Measurements from ENCODE around the gene ZNF200.
"Not testable (repeated sequence)": the region's sequence is repeated elsewhere in the genome, so short reads cannot be mapped to it uniquely, and the experiment has no call there.

The ZNF200 gene

DNA sequence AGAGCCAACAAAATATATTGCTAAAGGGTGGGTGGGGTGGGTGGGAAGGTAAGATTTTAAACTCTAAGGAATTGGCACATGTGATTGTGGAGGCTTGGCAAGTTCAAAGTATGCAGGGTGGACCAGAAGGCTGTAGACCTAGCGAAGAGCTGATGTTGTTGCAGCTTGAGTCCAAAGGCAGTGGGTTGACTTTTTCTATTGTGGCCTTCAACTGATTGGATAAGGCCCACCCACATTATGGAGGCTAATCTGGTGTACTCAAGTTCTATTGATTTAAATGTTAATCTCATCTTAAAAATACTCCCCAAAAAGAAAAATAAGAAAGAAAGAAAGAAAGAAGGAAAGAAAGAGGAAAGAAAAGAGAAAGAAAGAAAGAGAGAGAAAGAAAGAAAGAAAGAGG, 22.4 kb downstream of the ZNF200 start:
- Histone ChIP-seq H3K4me3 (ENCODE audit: low read depth, low read length) (no peak overlapping the region), H3K27me3 (peaks cover 30% of the 10 kb centered on the region), H3K36me3 (no peaks in the 10 kb centered on the region), H3K4me1 (no peaks in the 10 kb centered on the region), H3K9me3 (no peaks in the 10 kb centered on the region)
- no peak for DNase-seq
- no peak for TF ChIP-seq CTCF (IDR thresholded peaks at IDR 0.05; ENCODE audit: low read depth, low read length)

- H3K27me3 ChIP-seq: peaks cover 26% of the 10 kb centered on the region
- no peak overlapping the region for H3K4me3 ChIP-seq (ENCODE audit: low read depth, low read length)
- no peaks in the 10 kb centered on the region for H3K4me1 ChIP-seq
- no peak for DNase-seq
- H3K36me3 ChIP-seq: no peaks in the 10 kb centered on the region
- TF ChIP-seq CTCF (IDR thresholded peaks at IDR 0.05; ENCODE audit: low read depth, low read length): no peak
- H3K9me3 ChIP-seq: no peaks in the 10 kb centered on the region
Measured at GRCh38 chr16:3212006-3212405, 23.0 kb downstream of the ZNF200 start.

DNA sequence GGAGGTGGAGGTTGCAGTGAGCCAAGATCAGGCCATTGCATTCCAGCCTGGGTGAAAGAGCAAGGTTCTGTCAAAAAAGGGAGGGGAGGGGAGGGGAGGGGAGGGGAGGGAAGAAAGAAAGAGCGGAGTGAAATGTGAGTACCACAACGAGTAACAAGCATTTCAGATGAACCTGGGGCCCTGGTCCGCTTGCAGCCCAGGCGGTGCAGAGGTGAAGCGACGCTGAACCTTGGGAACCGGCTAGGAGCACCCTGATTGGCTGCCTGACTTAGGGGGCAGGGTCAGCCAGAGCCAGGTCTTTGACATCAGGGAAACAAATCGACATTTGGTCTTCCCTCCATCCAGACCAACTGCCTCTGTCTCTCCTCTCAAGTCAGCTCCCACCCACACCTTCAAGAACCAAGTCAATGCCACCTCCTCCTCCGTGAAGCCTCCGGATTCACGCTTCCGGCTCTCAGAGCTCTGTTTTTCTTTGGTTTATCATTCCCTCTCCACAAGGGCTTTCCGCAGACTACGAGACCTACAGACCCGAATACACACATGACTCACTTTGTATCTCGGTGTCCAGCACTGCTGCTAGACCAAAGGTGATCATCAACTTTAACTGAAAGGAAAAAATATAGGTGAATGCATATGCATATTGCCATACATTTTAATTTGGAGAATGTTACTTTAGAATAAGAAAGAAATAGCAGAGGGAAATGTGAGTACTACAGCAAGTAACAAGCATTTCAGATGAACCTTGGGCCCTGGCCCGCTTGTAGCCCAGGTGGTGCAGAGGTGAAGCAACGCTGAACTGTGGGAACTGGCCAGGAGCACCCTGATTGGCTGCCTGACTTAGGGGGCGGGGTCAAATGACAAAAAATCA, 27.6 kb downstream of the ZNF200 start:
- TF ChIP-seq CTCF (IDR thresholded peaks at IDR 0.05; ENCODE audit: low read depth, low read length): no peak
- no peak overlapping the region for H3K4me3 ChIP-seq (ENCODE audit: low read depth, low read length)
- H3K9me3 ChIP-seq: 0 out of 2 replicates have a peak, but pooled peaks cover 4% of the 10 kb centered on the region
- no peaks in the 10 kb centered on the region for H3K4me1 ChIP-seq
- H3K27me3 ChIP-seq: peaks cover 19% of the 10 kb centered on the region
- no peaks in the 10 kb centered on the region for H3K36me3 ChIP-seq
- no peak for DNase-seq

GRCh38 chr16:3205939-3206338, 29.0 kb downstream of the ZNF200 start:
- H3K27me3 ChIP-seq: peaks cover 28% of the 10 kb centered on the region
- not testable (repeated sequence) for H3K9me3 ChIP-seq; H3K36me3 ChIP-seq; DNase-seq; H3K4me3 ChIP-seq (ENCODE audit: low read depth, low read length); H3K4me1 ChIP-seq

- no peaks in the 10 kb centered on the region for H3K36me3 ChIP-seq
- H3K9me3 ChIP-seq: 0 out of 2 replicates have a peak, but pooled peaks cover 4% of the 10 kb centered on the region
- no peak for DNase-seq
- H3K27me3 ChIP-seq: peaks cover 47% of the 10 kb centered on the region
- H3K4me1 ChIP-seq: no peaks in the 10 kb centered on the region
- no peak overlapping the region for H3K4me3 ChIP-seq (ENCODE audit: low read depth, low read length)
- TF ChIP-seq CTCF (IDR thresholded peaks at IDR 0.05; ENCODE audit: low read depth, low read length): no peak
Measured at GRCh38 chr16:3202903-3203539, 31.9 kb downstream of the ZNF200 start.

GRCh38 chr16:3198334-3199072, 36.5 kb downstream of the ZNF200 start:
- no peak for DNase-seq
- TF ChIP-seq CTCF (IDR thresholded peaks at IDR 0.05; ENCODE audit: low read depth, low read length): no peak

DNA sequence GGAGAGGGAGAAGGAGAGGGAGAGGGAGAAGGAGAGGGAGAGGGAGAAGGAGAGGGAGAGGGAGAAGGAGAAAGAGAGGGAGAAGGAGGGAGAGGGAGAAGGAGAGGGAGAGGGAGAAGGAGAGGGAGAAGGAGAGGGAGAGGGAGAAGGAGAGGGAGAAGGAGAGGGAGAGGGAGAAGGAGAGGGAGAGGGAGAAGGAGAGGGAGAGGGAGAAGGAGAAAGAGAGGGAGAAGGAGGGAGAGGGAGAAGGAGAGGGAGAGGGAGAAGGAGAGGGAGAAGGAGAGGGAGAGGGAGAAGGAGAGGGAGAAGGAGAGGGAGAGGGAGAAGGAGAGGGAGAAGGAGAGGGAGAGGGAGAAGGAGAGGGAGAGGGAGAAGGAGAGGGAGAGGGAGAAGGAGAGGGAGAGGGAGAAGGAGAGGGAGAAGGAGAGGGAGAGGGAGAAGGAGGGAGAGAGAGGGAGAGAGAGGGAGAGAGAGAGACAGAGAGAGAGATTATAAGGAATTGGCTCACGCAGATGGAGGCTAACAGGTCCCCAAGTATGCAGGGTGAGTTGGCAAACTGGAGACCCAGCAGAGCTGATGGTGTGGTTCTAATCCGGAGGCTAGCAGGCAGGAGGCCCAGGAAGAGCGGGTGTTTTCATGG, 37.1 kb downstream of the ZNF200 start:
- H3K4me1 ChIP-seq; H3K4me3 ChIP-seq (ENCODE audit: low read depth, low read length); H3K9me3 ChIP-seq; H3K36me3 ChIP-seq; DNase-seq: not testable (repeated sequence)
- peaks cover 46% of the 10 kb centered on the region for H3K27me3 ChIP-seq

More at GRCh38 chr16:3198334-3199072, 36.5 kb downstream of the ZNF200 start:
- no peaks in the 10 kb centered on the region for H3K9me3 ChIP-seq
- no peak overlapping the region for H3K4me3 ChIP-seq (ENCODE audit: low read depth, low read length)
- H3K4me1 ChIP-seq: no peaks in the 10 kb centered on the region
- H3K27me3 ChIP-seq: peaks cover 53% of the 10 kb centered on the region
- H3K36me3 ChIP-seq: no peaks in the 10 kb centered on the region

Measured in BE2C (cell line).